ENCODE data around the gene GPD2.

GPD2 gene

DNA sequence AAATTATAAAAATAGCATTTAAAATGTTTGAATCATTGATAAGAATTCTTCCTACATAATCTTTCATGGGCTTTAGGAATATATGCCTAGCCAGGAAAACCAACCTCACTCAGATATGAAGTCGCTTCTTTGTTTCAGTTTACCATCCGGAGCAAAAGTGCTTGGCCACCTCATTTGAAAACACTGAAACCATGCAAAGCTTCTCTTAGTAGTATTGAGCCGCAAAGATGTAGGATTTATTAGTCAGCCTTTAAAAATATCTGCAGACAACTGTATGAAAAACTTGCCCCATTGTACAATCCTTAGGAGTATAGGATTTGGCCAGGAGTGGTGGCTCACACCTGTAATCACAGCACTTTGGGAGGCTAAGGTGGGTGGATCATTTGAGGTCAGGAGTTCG lies 24.3 kb upstream of the GPD2 start:
- DNase-seq (ENCODE audit: low read depth): no peak
- no peak overlapping the region for H3K4me3 ChIP-seq (ENCODE audit: low read depth, low read length)
- TF ChIP-seq MYC (IDR thresholded peaks at IDR 0.05; ENCODE audit: low read depth, low read length) (no peak), POLR2A (IDR thresholded peaks at IDR 0.05; ENCODE audit: extremely low read depth, insufficient read length) (no peak)
- TF ChIP-seq, protein P1, sequence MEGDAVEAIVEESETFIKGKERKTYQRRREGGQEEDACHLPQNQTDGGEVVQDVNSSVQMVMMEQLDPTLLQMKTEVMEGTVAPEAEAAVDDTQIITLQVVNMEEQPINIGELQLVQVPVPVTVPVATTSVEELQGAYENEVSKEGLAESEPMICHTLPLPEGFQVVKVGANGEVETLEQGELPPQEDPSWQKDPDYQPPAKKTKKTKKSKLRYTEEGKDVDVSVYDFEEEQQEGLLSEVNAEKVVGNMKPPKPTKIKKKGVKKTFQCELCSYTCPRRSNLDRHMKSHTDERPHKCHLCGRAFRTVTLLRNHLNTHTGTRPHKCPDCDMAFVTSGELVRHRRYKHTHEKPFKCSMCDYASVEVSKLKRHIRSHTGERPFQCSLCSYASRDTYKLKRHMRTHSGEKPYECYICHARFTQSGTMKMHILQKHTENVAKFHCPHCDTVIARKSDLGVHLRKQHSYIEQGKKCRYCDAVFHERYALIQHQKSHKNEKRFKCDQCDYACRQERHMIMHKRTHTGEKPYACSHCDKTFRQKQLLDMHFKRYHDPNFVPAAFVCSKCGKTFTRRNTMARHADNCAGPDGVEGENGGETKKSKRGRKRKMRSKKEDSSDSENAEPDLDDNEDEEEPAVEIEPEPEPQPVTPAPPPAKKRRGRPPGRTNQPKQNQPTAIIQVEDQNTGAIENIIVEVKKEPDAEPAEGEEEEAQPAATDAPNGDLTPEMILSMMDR (IDR thresholded peaks at IDR 0.05; ENCODE audit: low read depth, low read length): no peak
- TF ChIP-seq, protein P2, sequence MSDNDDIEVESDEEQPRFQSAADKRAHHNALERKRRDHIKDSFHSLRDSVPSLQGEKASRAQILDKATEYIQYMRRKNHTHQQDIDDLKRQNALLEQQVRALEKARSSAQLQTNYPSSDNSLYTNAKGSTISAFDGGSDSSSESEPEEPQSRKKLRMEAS (IDR thresholded peaks at IDR 0.05; ENCODE audit: low read depth, low read length): no peak

DNA sequence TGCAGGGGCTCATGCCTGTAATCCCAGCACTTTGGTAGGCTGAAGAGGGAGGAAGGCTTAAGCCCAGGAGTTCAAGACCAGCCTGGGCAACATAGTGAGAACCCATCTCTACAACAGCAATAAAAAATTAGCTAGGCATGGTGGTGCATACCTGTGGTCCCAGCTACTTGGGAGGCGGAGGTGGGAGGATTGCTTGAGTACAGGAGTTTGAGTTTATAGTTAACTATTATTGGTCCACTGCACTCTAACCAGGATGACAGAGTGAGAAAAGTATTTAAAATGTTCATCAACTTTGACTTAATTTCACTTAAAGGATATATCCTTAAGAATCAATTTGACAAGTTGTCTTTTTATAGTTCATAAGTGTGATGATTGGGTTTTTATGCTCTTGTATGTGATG lies 14.3 kb upstream of the GPD2 start:
- TF ChIP-seq POLR2A (IDR thresholded peaks at IDR 0.05; ENCODE audit: extremely low read depth, insufficient read length): no peak
- TF ChIP-seq, protein P2 (IDR thresholded peaks at IDR 0.05; ENCODE audit: low read depth, low read length): no peak
- TF ChIP-seq MYC (IDR thresholded peaks at IDR 0.05; ENCODE audit: low read depth, low read length): no peak
- TF ChIP-seq, protein P1 (IDR thresholded peaks at IDR 0.05; ENCODE audit: low read depth, low read length): no peak
- H3K4me3 ChIP-seq (ENCODE audit: low read depth, low read length): no peak overlapping the region
- no peak for DNase-seq (ENCODE audit: low read depth)

DNA sequence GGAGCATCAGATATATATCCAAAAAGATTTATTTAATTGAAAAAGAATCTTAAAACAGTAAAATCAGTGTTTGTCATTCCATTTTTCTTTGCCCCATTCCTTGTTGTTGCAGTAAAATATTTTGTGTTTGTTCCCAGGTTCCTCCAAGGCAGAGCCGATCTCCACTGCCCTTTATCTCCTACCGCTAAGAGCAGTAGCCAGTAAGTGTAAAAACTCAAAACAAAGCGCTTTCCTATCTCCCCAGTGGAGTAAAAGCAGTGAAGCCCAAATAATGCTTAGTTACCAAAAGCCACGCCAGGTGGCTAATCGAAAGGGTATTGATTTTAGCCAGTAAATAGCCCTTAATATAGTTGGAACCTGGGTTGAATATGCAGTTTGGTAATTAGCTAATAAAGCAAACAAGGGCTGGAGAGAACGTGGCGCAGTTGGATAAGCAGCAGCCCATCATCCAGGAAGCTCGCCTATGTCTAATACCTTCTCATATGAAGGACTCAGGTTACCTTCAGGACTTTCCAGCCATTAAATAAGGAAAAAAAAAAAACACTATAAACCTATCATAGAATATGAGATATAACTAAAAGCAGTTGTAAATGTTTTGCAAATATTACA lies 12.4 kb upstream of the GPD2 start:
- DNase-seq (ENCODE audit: low read depth): no peak
- no peak for TF ChIP-seq MYC (IDR thresholded peaks at IDR 0.05; ENCODE audit: low read depth, low read length)
- TF ChIP-seq, protein P2 (IDR thresholded peaks at IDR 0.05; ENCODE audit: low read depth, low read length): no peak
- TF ChIP-seq POLR2A (IDR thresholded peaks at IDR 0.05; ENCODE audit: extremely low read depth, insufficient read length): no peak
- TF ChIP-seq, protein P1 (IDR thresholded peaks at IDR 0.05; ENCODE audit: low read depth, low read length): no peak
- H3K4me3 ChIP-seq (ENCODE audit: low read depth, low read length): no peak overlapping the region

DNA sequence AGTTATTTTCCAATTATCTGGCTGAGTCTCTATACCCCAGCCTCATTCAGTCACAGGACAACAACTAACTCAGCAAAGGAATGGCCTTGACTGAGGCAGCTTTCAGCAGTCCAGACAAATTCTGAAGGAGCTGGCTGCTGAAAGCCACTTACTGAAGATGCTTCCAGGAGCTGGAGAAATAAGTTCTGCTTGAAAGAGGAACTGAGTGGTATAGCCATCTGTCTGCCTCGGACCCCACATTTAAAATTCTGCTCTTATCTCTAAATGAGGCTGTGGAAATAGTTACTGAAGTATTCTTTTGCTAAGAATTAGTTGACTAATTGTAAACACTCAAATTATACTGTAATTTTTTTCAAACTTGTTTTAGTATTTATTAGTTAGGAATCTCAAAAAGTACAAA lies 9.1 kb upstream of the GPD2 start:
- TF ChIP-seq, protein P1 (IDR thresholded peaks at IDR 0.05; ENCODE audit: low read depth, low read length): no peak
- no peak for TF ChIP-seq MYC (IDR thresholded peaks at IDR 0.05; ENCODE audit: low read depth, low read length)
- TF ChIP-seq, protein P2 (IDR thresholded peaks at IDR 0.05; ENCODE audit: low read depth, low read length): no peak
- TF ChIP-seq POLR2A (IDR thresholded peaks at IDR 0.05; ENCODE audit: extremely low read depth, insufficient read length): no peak
- DNase-seq (ENCODE audit: low read depth): no peak
- H3K4me3 ChIP-seq (ENCODE audit: low read depth, low read length): no peak overlapping the region

DNA sequence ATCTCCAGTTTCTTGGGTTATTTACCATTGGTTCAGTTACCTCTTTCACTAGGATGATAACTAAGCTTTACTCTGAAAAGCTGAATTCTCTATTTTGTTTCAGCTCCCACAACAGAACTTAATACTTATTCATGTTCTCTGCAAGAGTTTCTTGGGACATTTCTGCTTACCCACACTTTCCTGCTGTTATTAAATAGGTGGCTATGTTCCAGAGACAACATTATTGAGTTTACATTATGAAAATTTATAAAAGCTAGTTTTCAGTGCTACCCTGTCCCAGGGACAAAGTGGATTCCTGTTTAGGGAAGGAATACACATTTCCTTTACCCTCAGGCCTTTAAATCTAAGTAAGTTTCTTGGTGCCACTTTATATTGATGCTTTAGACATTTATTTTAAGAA lies 7.0 kb upstream of the GPD2 start:
- TF ChIP-seq, protein P1 (IDR thresholded peaks at IDR 0.05; ENCODE audit: low read depth, low read length): no peak
- TF ChIP-seq MYC (IDR thresholded peaks at IDR 0.05; ENCODE audit: low read depth, low read length) (no peak), POLR2A (IDR thresholded peaks at IDR 0.05; ENCODE audit: extremely low read depth, insufficient read length) (no peak)
- TF ChIP-seq, protein P2 (IDR thresholded peaks at IDR 0.05; ENCODE audit: low read depth, low read length): no peak
- H3K4me3 ChIP-seq (ENCODE audit: low read depth, low read length): no peak overlapping the region
- no peak for DNase-seq (ENCODE audit: low read depth)
